Testis (tissue), 3 donors: ENCODE results near the gene CLEC16A. TPM values are rescaled to one million over a fixed set of nuclear protein-coding genes. Genes with fewer than 3 reads are reported as not detected.

Source experiments
- DNase-seq: peaks from one replicate; pipeline ENCODE4 v3.0.0-alpha.2; 2019
- H3K27ac ChIP-seq, 2 donors: fragments of 200-600 bp; sonication (generic); one replicate each; pipeline ENCODE4 v1.5.1; 2019
- H3K27me3 ChIP-seq: fragments of 200-600 bp; sonication (generic); one replicate; pipeline ENCODE4 v1.5.1; 2019
- H3K36me3 ChIP-seq: fragments of 200-600 bp; sonication (generic); one replicate; pipeline ENCODE4 v1.5.1; 2017; ENCODE audit warnings: low read depth; ENCODE audit errors: missing control alignments
- H3K4me1 ChIP-seq: fragments of 200-600 bp; sonication (generic); one replicate; pipeline ENCODE4 v1.5.1; 2019
- H3K4me3 ChIP-seq, 2 donors: fragments of 200-600 bp; sonication (generic); one replicate each; pipeline ENCODE4 v1.5.1; 2017 to 2019
- H3K9me3 ChIP-seq: fragments of 200-600 bp; sonication (generic); one replicate; pipeline ENCODE4 v1.5.1; 2017
- CTCF ChIP-seq, 3 experiments: fragments of 450-650 bp in 2 of 3; fragments of 200-600 bp in 1 of 3; sonication (generic) in 1 of 3; IDR thresholded peaks; one replicate each; pipeline ENCODE4 v1.5.1; 2016 to 2019; ENCODE audit warnings: antibody characterized with exemption in 3 of 3, mild to moderate bottlenecking in 2 of 3, moderate library complexity in 1 of 3
- POLR2A ChIP-seq: fragments of 450-650 bp; IDR thresholded peaks from one replicate; pipeline ENCODE4 v1.6.1; 2017; ENCODE audit warnings: antibody characterized with exemption, mild to moderate bottlenecking, moderate library complexity
- WGBS, 2 donors: methylation state at CpG; one replicate each; pipeline ENCODE4 v1.1.5; 2018; 5-methylcytosine and 5-hydroxymethylcytosine counted together
- intact Hi-C: fragments of 100-400 bp; cut with DNase I; formaldehyde crosslinking; loops from one replicate; pipeline ENCODE4 v1.15.1; 2023; ENCODE audit warnings: low total_unique reads
- polyA plus RNA-seq: library from polyadenylated mRNA; stranded (reverse); fragments of 350-450 nt; fragmentation: Illumina TruSeq; extraction: RNeasy Lipid Tissue Mini Kit (QIAGEN cat#74804); gene quantifications from one replicate; pipeline ENCODE4 v1.2.3, GENCODE V29; 2014; ENCODE audit warnings: low read depth, low replicate concordance; ENCODE audit not compliant: insufficient read depth
- total RNA-seq, 2 donors: library from RNA; depleted of rRNA; stranded (reverse); fragments of >200 nt; gene quantifications; one replicate each; pipeline ENCODE4 v1.2.3, GENCODE V29; 2016

CLEC16A gene
- total and polyA plus RNA-seq, 3 donors from 2014 or later: 93.9 to 126 (median 122) TPM

DNA sequence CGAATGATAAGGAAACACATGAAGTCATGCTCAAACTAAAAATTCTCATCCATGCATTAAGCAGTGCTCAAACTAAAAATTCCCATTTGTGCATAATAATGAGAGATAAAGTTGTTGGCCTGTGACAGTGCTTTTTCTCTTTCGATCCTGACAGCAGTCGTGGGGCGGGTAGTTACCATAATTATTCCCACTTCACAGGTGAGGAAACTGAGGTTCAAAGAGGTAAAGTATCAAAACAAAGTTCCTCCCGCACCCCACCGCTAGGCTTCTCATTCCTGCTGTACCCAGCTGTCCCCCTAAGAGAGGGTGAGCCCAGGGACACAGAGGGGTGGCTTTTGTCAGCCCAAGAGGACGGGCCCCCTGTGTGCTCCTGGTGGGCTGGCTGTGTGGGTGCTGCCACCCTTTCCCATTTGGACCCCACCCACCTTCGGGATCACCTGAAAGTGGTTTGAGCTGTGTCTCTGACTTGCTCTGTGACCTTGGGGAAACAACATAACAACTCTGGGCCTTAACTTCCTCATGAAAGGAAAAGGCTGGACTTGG lies 92.6 kb downstream of the CLEC16A start:
- Histone ChIP-seq H3K27ac (no peak overlapping the region), H3K4me1 (peaks cover 24% of the 10 kb centered on the region), H3K9me3 (no peaks in the 10 kb centered on the region), H3K27me3 (no peaks in the 10 kb centered on the region), H3K4me3 (no peak overlapping the region), H3K36me3 (no peaks in the 10 kb centered on the region)
- no peak for TF ChIP-seq CTCF (IDR thresholded peaks at IDR 0.05)
- TF ChIP-seq POLR2A: no peak
- no peak for DNase-seq
- intact Hi-C loops: no loop called here
- 92 to 98% methylated on average over 8 of the region's 8 CpGs for WGBS, 2 donors

DNA sequence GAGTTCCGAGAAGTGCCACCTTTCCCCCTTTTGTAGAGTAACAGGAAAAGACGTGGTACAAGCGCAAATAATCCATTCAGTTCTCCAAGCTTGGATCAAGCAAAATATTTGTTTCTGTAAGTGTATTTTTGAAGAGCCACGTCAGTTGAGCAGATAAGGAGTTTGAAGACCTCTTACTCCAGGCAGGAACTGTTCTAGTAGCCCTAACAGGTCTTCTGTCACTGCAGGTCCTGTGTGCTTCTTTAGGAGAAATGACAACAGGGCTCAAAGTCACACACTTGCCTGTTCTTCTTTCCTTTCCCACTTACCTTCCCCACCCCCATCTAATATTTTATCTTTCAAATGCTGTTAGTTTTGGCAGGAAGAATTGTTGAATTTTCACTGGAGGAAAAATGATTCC lies 93.9 kb downstream of the CLEC16A start:
- intact Hi-C loops: no loop called here
- Histone ChIP-seq H3K9me3 (no peaks in the 10 kb centered on the region), H3K27ac (no peak overlapping the region), H3K4me1 (peaks cover 10% of the 10 kb centered on the region), H3K4me3 (no peak overlapping the region), H3K36me3 (no peaks in the 10 kb centered on the region), H3K27me3 (no peaks in the 10 kb centered on the region)
- 79 to 87% methylated on average over 4 of the region's 4 CpGs for WGBS, 2 donors
- DNase-seq: no peak
- TF ChIP-seq CTCF (IDR thresholded peaks at IDR 0.05) (no peak), POLR2A (no peak)

- WGBS, 2 donors: 96 to 97% methylated on average over 5 of the region's 5 CpGs
- Histone ChIP-seq H3K4me1 (peaks cover 6% of the 10 kb centered on the region), H3K27me3 (no peaks in the 10 kb centered on the region), H3K36me3 (no peaks in the 10 kb centered on the region), H3K27ac (no peak overlapping the region), H3K4me3 (no peak overlapping the region), H3K9me3 (no peaks in the 10 kb centered on the region)
- TF ChIP-seq POLR2A (no peak), CTCF (IDR thresholded peaks at IDR 0.05) (no peak)
- DNase-seq: no peak
- intact Hi-C loops: no loop called here
Observed at GRCh38 chr16:11038777-11039176, 94.4 kb downstream of the CLEC16A start.

- DNase-seq: no peak
- intact Hi-C loops: no loop called here
- H3K36me3 ChIP-seq: no peaks in the 10 kb centered on the region
- peaks cover 6% of the 10 kb centered on the region for H3K4me1 ChIP-seq
- H3K27me3 ChIP-seq: no peaks in the 10 kb centered on the region
- no peak overlapping the region for H3K4me3 ChIP-seq
- no peak for TF ChIP-seq POLR2A
- no peak for TF ChIP-seq CTCF (IDR thresholded peaks at IDR 0.05)
- WGBS, 2 donors: 97 to 98% methylated on average over 7 to 8 of the region's 8 CpGs
- H3K27ac ChIP-seq: no peak overlapping the region
- no peaks in the 10 kb centered on the region for H3K9me3 ChIP-seq
Observed at GRCh38 chr16:11039726-11040125, 95.4 kb downstream of the CLEC16A start.

- TF ChIP-seq POLR2A (no peak), CTCF (IDR thresholded peaks at IDR 0.05) (no peak)
- Histone ChIP-seq H3K4me1 (peaks cover 6% of the 10 kb centered on the region), H3K4me3 (no peak overlapping the region), H3K36me3 (no peaks in the 10 kb centered on the region), H3K9me3 (no peaks in the 10 kb centered on the region), H3K27ac (no peak overlapping the region), H3K27me3 (no peaks in the 10 kb centered on the region)
- intact Hi-C loops: no loop called here
- DNase-seq: no peak
- WGBS, 2 donors: 95 to 98% methylated on average over 4 to 11 of the region's 11 CpGs
Observed at GRCh38 chr16:11042191-11042590, 97.8 kb downstream of the CLEC16A start.
